Daoy (cell line): ENCODE results near the gene PRRT3. TPM values are rescaled to one million over a fixed set of nuclear protein-coding genes. Genes with fewer than 3 reads are reported as not detected.

Experiments used
- DNase-seq: peaks from one replicate; pipeline ENCODE4 v3.0.0-alpha.2; 2015; ENCODE audit warnings: low read depth
- total RNA-seq: library from RNA; depleted of rRNA; stranded (reverse); fragments of >200 nt; shearing (Covaris generic); gene quantifications from 2 replicates; pipeline ENCODE4 v1.2.3, GENCODE V29; 2014; rRNA removed

Gene PRRT3
- total RNA-seq: 0.46 and 0.57 TPM in 2 replicates

DNA sequence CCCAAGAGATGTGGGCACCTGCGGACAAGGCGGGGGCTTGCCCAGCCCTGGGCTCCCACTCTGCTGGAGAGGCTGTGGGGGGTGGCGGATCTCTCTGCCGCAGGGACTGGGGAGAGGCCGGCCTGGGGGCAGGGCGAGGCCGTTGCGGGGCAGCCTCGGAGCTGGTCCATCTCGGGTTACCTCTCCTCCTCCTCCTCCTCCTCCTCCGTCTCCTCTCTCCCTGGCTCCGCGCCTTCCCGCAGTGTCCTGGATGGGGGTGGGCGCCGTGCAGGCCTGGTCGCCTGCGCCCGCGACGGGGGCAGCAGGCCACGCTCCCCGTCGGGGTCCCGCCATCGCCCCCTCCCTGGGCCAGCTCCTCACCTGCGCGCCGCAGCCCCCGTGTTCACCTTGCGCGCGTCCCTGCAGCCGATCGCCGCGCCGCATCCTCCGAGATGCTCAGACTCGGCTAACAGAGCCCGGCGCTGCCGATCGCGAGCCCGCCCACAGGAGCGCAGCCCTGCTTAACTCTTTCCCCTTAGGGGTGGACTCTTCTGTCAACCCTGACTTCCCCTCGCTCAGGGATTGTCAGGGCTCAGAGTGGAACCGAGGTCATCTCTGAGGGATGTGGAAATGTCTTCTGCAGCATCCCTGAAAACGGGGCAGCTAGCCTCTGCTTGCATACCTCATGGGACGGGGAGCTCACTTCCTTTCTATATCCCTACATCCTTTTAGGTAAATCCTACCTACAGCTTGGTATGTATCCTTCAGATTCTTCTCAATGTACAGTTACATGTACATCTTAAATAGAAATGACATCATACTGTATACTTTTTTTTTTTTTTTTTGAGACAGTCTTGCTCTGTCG, at the start of gene PRRT3:
Gene PRRT3, minus strand, starts transcription at position 447 of the 844 bp plus-strand sequence. CDS start 2,293 bp downstream, outside the sequence.
- DNase-seq: peak; percentile 48

DNA sequence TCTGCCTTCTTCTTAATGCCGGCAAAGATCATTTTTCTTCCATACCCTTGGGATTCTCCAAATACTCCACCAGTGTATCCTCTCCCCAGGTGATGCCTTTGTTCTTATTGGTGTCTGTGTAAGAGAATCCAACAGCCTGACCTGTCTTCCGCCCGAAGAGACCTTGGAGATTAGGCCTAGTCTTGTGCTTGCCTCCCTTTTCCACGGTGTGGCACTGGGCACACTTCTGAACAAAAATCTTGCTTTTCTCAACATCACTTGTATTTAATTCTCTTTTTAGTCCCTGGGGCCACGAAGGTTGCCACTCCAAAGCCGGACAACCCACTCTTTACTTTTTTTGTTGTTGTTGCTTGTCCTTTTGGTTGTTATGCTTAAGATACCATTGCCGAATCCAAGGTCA, 48.5 kb upstream of the PRRT3 start:
- DNase-seq: no peak

DNA sequence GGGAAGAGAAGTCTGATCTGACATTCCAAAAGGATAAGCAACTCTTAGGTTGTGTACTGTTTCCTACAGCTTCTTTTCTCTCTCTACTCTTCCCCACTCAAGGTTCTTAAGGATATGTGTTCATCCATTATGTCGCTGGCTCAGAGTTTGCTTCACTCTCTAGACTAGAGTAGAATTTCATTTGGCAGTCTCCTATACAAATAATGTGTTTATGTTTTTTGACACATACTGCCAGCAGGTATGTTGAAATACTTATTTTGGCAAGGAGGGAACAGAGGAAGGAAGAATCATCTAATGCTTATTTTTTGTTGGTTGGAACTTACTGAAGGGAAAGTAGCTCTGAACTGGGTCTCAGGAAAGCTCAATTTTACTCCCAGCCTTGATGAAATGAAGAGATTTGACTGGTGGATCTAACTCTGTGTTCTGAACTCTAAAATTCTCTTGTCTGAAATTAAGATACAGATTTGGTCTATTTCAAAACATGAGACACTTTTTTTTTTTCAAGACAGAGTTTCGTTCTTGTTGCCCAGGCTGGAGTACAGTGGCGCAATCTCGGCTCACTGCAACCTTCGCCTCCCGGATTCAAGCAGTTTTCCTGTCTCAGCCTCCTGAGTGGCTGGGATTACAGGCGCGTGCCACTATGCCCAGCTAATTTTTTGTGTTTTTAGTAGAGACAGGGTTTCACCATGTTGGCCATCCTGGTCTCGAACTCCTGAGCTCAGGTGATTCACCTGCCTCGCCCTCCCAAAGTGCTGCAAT, 42.1 kb upstream of the PRRT3 start:
- DNase-seq: no peak

DNA sequence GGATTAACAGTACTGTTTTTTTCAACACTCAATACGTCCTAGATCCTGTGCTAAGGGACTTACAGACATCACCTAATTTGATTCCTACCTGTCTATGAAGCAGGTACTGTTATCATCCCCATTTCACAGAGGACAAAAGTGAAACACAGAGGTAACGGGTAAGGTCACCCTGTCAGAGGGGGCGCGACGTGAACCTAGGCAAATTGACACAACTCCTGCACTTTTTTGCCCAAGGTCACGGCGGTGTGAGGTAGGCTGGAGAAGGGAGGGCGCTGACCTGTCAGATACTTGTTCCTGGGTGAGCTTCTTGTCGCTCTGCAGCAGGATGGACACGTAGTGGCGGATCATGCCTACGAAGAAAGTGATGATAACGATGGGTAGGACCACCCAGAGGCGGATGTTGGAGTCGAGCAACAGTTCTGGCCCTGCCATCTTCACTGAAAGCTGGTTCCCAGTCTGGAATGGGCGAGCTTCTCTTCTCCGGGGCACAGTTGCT, 34.1 kb upstream of the PRRT3 start:
- DNase-seq: no peak

DNA sequence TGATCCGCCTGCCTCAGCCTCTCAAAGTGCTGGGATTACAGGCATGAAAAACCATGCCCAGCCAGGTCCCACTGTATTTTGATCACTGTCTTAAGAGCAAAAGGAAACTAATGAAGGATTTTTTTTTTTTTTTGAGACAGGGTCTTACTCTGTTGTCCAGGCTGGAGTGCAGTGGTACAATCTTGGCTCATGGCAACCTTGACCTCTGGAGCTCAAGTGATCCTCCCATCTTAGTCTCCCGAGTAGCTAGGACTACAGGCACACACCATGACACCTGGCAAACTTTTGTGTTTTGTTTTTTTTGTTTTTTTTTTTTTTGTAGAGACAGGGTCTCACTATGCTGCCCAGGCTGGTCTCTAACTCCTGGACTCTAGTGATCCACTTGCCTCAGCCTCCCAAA, 28.0 kb upstream of the PRRT3 start:
- no peak for DNase-seq

DNA sequence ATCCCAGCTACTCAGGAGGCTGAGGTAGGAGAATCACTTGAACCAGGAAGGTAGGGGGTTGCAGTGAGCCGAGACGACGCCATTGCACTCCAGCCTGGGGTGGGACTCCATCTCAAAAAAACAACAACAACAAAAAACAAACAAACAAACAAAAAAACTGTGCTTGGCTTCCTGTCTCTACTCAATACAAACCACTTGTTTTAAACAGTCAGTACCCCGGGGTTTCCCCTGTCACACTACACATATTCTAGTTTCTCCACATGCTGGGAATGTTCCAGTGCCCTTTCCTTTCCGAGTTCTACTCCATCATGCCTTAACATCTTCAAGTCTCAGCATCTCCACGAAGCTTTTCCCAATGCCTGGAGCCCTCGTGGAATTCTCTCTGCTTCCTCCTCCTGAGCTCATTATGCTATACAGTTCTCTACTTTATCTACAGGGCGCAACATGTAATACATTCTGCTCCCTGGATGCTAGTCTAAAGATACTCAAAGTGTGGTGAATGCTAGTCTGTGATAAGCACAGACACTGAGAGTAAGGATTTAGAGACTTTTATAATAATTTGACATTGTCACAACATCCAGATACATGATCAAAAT, 26.6 kb upstream of the PRRT3 start:
- DNase-seq: no peak

DNA sequence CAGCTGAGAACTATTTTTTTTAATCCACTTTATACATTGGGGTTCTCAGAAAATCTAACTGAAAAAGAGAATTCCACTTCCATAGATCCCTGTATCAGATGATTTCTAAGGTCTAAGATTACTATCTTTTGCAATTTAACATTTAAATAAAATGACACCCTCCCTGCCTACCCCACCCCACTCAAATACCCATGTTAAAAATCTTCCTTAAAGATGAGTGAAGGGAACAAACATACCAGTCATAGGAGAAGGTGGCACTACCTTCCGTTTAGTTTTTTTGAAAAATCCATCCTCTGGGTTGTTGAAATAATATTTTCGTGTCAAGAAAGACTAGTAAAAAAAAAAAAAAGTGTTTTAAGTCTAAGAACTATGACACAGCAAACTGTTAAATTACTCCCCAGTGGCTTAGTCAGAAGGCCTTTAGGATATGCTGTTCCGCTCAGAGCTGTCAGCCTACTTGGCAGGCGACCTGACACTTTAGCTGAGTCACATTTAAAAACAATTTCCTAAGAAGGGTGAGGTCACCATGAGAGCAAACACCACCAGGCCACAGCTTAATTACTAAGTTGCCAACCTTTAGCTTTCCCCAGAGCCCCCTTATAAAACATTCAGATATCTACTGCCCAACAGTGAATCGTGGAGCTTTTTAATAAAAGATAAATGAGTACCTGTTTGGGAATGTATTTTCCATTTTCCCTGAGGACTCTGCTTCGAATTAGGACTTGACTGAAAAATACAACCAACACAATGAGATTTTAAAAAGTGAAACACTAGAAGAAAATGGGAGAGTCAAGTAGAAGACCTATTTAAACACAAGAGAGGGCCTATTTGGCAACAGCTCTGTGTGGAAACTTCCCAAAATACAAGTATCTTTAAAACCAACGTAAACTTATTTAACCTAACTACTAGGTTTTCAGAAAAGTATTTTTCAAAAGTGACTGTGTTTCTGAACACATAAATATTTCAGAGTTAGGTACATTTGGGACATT, 24.8 kb upstream of the PRRT3 start:
- DNase-seq: peak; percentile 96

DNA sequence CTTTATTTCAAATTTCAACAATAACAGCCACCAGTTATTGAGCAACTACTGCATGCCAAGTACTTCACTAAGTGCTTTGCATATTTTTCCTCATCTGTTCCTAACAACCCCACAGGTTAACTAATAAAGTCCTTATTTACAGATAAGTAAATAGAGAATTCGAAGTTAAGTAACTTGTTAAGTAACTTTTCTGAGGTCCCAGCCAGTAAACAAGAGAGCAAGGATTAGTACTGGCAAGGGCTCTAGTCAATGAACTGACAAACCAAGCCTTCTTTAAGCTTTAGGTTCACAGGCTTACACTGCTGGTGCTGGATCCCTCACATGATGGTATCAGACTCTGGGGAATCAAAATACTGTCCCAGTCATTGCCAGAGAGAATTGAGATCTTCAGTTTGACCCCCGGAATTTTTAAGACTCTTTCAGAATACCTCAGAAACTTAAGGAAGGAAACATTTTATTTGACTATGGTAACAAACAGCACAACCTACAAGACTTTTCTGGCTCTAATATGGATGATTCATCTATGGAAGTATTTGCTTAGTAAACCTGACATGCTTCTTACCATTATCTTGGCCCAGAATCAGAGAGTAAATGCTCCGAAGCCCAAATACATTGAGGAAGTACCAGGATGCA, 17.9 kb upstream of the PRRT3 start:
- peak; percentile 29 for DNase-seq

DNA sequence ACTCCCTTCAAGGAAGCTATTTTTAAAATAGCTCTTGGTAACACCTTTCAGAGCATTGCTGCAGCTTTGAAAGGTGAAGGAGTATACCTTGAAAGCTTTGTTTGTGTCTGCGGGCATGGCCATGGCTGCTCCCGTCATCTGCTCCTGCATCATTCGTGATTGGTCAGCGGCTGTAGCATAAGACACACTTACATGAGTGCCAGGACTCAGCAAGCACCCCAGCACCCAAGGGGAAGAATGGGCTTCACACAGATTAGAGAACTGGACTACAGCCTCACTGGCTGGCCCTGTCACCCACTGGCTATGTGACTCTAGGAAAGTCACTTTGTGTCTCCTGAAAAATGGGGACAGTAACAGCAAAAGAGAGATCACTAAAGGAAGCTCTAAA, 17.4 kb upstream of the PRRT3 start:
- no peak for DNase-seq

DNA sequence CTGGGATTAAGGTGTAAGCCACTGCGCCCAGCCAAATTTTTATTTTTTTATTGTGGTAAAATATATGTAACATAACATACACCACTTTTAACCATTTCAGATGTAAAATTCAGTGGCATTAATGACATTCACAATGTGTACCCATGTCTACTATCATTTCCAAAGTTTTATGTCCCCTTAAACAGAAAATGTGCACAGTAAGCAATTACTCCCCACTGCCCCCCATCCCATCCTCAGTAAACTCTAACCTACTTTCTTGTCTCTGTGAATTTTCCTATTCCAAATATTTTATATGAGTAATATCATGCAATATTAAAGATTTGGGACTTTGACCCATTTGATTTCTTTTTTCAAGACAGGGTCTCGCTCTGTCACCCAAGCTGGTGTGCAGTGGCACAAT, 14.6 kb upstream of the PRRT3 start:
- no peak for DNase-seq

DNA sequence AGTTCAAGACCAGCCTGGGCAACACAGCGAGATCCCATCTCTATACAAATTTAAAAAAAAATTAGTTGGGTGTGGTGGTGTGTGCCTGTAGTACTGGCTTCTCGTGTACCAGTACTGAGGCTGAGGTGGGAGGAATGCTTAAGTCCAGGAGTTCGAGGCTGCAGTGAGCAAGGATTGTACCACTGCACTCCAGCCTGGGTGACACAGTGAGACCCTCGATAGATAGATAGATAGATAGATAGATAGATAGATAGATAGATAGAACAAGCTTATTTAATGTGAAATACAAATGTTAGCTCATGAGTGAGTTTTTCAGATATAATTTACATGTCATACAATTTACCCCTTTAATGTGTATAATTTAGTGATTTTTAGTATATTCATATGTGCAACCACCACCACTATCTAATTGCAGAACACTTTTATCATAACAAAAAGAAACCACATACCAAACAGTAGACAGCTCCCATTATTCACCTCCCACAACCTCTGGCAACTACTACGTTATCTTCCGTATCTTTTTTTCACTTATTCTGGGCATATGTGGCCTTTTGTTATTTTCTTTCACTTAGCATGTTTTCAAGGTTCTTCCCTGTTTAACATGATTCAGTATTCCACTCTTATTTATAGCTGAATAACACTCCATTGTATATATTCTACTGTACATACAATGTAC, 13.1 kb upstream of the PRRT3 start:
- no peak for DNase-seq

DNA sequence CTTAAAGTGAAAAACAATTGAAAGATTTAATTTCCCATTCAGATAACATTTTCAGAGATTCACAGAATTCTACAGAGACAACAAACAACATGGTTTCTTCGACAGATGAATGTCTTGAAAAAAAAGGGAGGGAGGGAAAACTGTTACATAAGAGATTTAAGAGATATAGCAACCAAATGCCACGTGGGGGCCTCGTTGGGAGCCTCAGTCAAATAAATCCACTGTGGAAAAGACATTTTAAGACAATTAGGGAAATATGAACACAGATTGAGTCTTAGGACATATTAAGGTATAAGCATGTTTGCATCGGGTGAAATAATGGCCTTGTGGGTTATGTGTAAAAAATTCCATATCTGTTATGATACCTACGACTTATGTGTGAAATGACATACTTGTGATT, 5.0 kb upstream of the PRRT3 start:
- no peak for DNase-seq

DNA sequence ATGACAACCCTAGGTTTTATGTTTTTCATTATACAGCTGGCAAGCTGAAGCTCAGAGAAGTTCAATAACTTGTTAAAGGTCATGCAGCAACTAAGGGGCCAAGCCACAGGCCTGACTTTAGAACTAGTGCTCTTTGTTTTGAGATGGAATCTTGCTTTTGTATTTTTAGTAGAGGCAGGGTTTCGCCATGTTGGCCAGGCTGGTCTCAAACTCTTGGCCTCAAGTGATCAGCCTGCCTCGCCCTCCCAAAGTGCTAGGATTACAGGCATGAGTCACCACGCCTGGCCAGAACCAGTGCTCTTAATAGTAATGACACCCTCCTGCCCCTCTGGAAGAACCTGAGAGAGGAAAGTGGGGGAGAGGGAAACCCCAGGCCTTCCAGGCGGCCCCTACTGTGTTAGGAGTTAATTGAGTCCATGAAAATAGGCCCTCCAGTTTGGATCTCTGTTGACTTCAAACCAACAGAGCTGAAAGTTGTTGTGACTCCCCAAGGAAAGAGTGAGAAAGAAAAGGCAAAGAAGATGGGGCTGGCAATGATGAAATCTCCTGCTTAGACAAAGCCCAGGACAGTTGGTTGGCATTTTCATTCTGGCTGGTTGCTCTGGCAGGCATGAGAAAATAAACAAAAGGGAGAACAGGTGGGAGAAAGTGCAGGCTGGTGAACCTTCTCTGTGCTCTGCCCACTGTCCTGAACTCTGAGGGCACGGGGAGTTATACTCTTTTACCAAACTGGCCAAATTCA, 3.6 kb upstream of the PRRT3 start:
- DNase-seq: peak; percentile 20

DNA sequence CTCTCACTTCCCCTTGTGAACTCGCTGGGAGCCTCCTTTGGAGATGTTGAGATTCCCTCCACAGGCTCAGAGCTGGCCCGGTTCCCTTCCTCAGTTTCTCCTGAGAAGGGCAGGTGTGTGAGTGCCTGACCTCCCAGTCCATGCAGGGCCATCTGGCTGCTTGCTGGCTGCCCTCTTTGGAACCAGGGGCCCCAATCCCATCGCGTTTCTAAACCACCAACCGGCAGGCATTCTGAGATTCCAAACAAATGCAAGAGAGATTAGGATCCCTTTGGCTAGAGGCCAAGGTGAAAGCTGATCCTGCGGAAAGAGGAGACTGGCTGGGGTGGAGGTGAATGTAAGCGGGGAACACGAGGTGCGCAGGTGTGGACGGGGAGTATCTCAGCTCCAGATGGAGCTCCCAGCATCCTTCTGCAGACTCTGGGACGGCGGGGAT, 2.9 kb upstream of the PRRT3 start:
- peak; percentile 25 for DNase-seq

DNA sequence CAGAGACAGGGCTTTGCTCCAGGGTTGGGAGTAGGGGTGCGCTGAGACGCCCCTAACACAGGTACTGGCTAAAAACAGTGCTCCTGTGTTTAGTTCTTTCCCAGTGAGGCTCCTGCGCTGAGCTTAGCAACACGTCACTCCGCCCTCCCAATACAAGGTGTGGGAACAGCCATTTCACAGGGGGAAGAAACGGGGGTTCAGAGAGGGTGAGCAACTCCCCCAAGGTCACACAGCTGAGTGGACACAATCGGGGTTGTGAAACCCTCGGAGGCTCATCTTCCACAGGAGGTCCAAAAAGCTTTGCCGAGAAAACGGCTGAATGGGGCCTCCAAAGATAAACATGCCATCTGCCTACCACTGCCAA, 628 bp downstream of the PRRT3 start:
- no peak for DNase-seq

DNA sequence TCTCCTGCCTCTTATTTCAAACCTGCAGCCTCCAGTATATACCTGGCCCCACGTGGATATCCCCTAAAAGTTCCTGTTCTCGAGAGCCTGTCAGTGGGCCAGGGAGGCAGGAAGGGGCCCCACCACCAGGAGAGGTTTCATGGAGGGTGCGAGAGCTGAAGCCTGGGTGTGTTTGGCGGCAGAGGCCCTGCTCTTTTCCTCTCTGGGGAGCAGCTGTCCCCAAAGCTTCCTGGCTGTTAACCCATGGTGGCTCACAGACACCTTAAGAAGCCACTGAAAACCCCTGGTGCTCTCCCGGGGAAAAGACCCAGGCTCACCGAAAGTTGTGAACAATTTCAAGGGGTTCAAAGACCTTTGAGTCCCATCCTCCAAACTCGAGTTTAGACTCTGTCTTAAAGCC, 1.1 kb downstream of the PRRT3 start:
- no peak for DNase-seq

DNA sequence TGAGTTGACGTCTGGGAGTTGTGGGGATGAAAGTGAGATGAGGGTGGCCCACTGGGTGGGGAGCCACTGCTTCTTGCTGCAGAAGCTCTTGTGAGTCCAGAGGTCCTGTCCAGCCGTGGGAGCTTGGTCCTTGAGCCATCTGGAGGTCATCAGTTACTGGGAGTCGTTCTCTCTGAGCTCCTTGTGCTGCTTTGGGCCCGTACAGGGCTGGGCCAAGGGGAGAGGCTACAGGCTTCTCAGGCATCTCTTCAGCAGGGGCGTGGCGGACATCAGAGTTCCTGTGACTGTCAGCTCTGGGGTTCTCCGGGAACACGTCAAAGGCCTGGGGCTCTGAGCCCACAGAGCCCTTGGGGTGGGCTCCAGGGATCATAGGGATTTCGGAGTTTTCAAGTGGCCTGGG, 2.6 kb downstream of the PRRT3 start:
- DNase-seq: no peak

DNA sequence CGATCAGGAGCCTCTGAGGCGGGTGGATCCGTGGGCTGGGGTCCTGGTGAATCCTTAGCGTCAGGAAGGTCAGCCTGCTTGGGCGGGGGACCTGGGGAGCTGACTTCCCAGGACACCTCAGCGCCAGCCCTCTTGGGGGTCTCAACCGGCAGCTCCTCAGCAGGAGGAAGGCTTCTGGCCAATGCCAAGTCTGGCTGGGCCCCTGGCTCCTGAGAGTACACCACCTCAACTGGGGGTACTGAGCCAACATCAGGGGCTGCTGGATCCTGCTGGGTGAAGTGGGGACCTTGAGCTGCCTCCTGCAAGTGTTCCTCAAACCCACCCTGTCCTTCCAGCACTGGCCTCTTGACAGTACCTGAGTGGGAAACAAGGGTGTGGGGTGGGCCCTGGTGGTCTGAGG, 3.1 kb downstream of the PRRT3 start:
- DNase-seq: no peak

DNA sequence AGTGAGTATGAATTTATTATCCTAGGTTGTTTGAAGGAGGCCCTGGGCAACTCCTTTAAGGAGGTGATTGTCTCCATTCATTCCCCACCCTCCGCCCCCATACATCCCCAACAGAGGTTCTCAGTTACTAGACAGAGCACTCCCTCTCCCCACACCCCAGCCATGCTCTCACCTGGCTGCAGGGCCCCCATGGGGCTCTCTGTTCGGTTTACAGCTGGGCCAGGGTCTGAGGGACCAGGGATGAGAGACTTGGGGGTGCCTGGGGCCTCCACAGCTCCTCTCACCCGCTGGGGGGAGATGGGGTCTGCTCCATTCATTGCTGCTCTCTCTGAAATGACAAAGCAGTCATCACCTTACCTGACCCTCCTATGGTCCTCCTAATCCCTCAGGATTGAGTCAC, 3.6 kb downstream of the PRRT3 start:
- no peak for DNase-seq
